NCI-H2081 (cell line): ENCODE results near the gene IGF2BP3.

ENCODE experiments used
- DNase-seq, 2 experiments: peaks; one replicate each; lab custom pipeline; 2025; lab: John Stamatoyannopoulos, UW

The IGF2BP3 gene

GRCh38 chr7:23377134-23377533 lies 93.2 kb downstream of the IGF2BP3 start:
- DNase-seq = no peak

GRCh38 chr7:23373151-23374004 lies 96.9 kb downstream of the IGF2BP3 start:
- DNase-seq = peak; percentile 40 to 57

DNA sequence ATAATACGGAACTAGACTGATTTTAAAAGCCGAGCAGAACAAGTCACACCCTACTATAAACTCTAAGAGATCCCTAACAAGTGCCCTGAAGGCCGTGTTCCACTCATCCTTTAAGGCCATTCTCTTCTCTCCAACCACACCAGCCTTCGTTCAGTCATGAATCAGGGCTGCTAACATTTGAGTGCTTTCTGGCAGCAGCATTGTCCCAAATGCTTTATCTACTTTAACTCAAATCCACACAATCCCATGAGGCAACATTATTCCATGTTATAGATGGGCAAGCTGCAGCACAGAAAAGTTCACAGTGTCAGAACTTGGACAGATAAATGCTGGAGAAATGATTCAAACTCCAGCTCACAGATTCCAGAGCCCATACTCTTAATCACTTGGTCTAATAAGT lies 97.7 kb downstream of the IGF2BP3 start:
- no peak for DNase-seq

- no peak for DNase-seq
Measured at GRCh38 chr7:23371654-23372053, 98.6 kb downstream of the IGF2BP3 start.

DNA sequence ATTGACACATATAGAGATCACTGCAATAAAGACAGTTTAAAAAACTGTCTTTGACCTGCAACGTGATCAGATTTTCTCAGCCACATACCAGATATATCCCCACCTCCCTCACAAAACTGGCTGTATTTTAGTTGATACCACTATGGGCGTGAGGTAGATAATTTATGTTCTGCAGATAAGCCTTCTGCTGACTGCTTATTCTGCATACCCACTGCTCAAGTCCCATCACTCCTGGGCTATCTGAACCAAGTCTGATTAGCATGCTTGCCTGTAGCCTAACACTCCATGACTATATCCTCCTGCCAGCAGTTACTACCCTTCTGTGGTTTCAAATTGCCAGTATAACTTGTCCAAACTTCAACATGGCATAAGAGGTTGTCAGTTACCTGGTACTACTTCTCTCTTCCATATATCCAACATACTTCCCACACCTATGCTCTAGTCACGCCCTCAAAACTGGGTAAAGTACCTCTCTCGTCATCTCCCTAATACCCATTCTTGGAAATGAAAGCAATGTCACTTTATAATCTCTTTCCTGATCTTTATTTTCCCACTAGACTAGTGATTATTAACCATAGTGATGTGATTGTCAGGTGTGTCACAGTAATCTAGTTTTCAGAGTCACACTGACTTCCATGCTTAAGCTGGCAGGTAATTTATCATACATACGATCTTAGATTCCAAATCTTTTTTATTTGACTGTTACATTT lies 100.4 kb downstream of the IGF2BP3 start:
- no peak for DNase-seq

DNA sequence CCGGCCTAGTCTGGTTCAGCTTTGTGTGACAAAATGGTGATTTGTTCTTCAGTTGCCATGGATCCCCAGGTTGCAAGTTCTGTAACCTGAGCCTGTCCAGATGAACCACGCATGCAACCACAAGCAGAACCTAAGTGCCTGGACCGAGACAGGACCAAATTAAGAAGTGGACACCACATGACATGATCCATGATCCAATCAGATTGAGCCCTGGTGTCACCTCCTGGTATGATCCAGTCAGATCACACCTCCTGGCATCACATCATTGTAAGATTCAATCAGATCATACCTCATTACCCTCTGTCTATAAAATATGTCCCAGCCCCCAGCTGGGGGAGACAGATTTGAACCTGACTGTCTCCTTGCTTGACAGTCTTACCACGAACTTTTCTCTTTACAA lies 101.2 kb downstream of the IGF2BP3 start:
- no peak for DNase-seq

DNA sequence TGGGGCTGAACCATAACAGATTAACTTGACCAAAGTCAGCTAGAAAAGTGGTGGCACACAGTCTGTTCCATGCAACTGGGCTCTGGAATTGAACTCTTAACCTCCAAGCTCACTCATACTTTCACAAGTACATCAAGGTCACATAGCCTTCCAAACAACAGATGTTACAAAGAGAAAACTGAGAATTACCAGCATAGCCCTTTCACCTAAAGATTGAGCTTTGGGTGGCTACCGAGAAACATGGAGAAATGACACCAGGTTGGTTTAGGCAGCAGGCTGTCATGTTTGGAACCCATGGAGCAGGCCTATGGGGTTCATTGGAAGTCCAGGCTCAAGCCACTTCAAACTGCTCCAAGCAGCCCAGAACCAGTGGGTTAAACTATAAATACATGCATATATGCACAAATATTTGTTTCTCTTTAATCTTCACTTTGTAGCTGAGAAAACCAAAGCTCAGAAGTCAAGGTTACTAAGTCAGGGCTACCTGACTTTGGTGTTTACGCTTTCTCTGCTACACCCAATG lies 112.1 kb downstream of the IGF2BP3 start:
- DNase-seq = no peak

DNA sequence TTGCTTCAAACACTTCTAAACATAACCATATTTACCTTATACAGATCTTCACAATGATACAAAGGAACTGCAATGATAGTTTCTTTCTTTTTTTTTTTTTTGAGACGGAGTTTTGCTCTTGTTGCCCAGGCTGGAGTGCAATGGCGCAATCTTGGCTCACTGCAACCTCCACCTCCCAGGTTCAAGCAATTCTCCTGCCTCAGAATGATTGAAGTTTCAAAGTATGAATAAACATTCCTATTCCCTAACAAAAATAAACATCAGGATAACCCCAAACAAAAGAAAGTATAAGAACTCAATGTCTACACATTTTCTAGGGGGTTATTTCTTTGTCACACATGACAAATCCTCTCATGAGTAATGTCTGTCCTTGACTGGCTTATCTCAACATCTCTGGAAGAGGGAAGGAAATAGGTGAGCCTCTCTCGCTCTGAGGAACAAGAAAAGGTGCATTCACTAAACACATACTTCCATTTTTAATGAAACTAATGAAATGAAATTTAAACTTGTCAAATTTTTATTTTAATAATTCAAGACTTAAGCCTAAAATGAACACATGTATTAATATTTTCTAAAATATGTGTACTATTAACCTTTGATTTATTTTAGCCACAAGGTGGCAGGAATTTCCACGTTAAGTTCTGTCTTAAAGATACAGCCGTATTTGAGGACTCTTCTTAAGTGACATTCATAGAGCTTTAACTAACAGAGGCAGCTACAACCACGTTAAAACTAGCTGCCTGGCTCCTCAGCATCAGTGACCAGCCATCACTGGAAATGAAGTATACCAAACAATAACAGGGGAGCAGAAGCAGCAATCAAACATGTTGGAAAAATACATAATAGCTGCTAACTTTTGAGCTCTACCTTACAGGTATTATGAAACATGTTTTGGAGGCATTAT lies 112.8 kb downstream of the IGF2BP3 start:
- peak in 1 of 2 experiments; percentile 44 for DNase-seq

GRCh38 chr7:23356726-23357125 lies 113.6 kb downstream of the IGF2BP3 start:
- DNase-seq = no peak

- DNase-seq = no peak
Measured at GRCh38 chr7:23356168-23356567, 114.1 kb downstream of the IGF2BP3 start.

DNA sequence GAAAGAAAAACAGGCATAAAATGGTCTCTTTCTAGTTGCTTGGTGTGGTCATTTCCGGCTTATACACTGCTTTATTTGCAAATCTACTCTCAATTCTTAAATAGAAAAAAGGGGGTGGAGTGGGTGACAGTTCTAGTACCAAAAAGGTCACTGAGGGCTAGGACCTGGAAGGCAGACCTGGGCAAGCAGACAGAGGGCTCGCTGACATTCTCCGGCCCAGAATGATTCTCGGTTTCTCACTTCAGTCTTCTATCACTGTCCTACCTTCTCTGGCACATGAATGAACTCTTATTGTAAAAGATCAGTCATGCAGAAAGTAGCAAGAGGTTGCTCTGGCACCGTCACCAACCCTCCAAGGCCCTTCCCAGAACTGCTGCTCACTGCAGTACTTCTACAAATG lies 117.1 kb downstream of the IGF2BP3 start:
- DNase-seq = peak; percentile 41 to 71

DNA sequence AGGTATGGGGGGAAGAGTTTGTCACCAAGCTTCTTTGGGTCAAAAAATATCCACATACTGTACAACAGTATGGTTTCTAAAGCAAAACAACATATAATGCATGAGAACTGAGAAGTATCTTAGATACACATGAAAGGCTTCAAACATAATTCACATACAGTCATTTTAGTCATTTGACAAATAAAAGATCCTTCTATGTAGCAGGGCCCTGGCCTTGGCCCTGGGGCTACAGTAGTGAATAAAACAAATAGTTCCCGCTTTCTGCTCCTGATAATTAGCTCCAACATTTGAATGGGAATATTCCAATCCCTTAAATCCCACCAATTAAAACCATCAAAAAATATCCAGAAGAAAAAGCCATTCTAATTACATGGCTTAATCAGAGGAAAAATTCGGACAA lies 119.8 kb downstream of the IGF2BP3 start:
- DNase-seq = no peak

GRCh38 chr7:23349484-23350157 lies 120.7 kb downstream of the IGF2BP3 start:
- no peak for DNase-seq

GRCh38 chr7:23347682-23348180 lies 122.6 kb downstream of the IGF2BP3 start:
- peak; percentile 18 to 53 for DNase-seq

DNA sequence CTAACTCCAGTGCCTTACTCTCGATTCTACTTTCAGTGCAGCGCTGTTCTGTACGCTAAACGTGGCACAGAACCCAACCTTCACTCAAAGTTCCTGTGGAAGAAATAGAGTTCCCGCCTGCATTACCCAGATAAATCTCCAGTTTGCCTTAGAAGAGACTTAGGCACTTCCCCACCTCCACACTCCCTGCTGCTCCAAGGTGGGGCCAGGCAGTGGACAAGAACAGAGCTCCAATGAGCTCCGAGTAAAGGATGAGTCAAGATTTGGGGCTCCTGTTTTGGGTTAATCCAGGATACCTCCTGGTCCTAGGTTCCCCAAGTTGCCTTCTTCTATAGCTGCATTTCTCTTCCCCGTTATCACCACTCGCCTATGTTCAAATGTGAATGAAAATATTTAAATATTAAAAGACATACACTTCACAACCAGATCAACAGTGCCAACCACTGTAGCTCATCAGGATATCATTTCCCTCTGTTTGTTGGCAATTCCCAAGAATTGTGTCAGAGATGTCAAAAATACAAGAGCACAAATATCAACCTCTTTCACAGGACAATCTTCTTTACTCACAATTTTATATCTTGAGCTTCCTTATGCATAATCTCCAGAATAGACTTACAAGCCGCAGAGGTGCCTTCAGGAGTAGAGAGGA lies 123.1 kb downstream of the IGF2BP3 start:
- no peak for DNase-seq

DNA sequence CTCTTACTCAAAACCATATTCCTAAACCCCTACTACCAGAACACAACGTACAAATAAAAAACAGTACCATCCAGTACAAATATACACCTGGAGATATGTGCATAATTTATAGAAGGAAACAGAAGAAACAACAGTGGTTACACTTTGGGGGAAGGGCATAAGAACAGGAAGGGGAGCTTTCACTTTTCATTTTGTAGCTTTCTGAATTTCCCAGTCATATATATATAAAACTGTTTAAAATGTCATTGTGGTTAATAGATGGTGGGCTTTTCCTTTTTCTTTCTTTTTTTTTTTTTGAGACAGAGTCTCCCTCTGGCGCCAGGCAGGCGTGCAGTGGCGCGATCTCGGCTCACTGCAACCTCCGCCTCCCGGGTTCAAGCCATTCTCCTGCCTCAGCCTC lies 124.0 kb downstream of the IGF2BP3 start:
- DNase-seq = no peak

GRCh38 chr7:23345601-23346000 lies 124.7 kb downstream of the IGF2BP3 start:
- no peak for DNase-seq

DNA sequence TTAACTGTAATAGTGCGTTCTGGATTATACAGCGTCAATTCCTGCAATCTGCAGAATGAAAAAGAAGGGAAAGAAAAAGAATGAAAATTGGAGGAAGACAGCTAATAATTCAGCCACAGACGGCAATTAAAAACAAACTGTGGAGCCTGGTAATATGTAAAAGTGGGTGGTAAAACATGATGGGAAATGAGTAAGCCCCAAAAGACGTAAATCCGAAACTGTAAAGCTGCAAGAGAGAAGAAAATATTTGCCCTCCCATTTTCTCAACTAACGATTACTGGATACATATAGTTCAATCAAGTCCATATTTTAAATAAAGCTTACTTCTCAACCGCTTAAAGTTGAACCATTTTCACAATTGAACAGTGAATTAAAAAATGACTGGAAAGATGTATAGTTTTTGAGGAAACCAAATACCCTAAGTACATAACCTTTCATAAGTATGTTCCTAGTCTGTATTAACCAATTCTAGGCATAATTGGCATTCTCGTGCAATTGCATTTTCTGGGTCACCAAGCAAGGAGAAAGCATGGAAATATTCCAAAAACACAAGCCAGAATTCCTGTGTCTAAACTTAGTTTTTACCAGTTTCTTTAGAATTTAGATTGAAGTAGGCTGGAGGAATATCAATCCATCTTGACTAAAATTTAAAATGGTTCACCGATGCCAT lies 126.3 kb downstream of the IGF2BP3 start:
- no peak for DNase-seq

DNA sequence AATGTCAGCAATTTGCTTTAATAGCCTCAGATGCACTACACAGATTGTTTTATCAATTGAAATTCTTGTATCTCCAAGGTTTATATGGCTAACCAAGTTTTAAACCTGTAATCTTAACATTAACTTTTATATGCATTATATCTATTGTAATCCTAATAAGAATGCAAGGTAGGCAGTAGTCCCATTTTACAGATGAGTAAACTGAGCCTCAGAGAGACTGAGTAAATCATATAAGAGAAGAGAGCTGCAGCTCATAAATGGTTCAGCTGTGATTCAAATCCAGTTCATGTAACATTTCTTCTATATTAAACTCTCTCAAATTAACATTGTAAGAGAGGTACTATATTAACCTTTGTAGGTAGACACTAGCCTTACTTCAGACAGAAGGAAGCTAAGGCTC lies 127.2 kb downstream of the IGF2BP3 start:
- no peak for DNase-seq
